Subcutaneous abdominal adipose tissue (tissue), 5 donors: Measurements from ENCODE around the gene CTPS1.

Source experiments
- H3K27ac ChIP-seq: one replicate; pipeline ENCODE4 v1.7.0; 2013; ENCODE audit warnings: low read depth, mild to moderate bottlenecking, inconsistent platforms, low read length, moderate library complexity
- H3K27me3 ChIP-seq, 5 donors: one replicate each; pipeline ENCODE4 v1.7.0; 2013; ENCODE audit warnings: low read length in 5 of 5, inconsistent platforms in 1 of 5; ENCODE audit not compliant: control insufficient read depth in 5 of 5, insufficient read depth in 4 of 5
- H3K36me3 ChIP-seq, 5 donors: one replicate each; pipeline ENCODE4 v1.7.0; 2013; ENCODE audit warnings: low read length in 5 of 5; ENCODE audit not compliant: control insufficient read depth in 5 of 5, insufficient read depth in 5 of 5
- H3K4me1 ChIP-seq, 5 donors: one replicate each; pipeline ENCODE4 v1.7.0; 2013; ENCODE audit warnings: low read length in 5 of 5, mild to moderate bottlenecking in 3 of 5, moderate library complexity in 1 of 5; ENCODE audit not compliant: control insufficient read depth in 5 of 5, insufficient read depth in 5 of 5
- H3K4me3 ChIP-seq, 5 donors: one replicate each; pipeline ENCODE4 v1.7.0; 2013; ENCODE audit warnings: low read length in 5 of 5, low read depth in 1 of 5
- H3K9ac ChIP-seq, 5 donors: one replicate each; pipeline ENCODE4 v1.7.0; 2013; ENCODE audit warnings: low read length in 5 of 5, mild to moderate bottlenecking in 4 of 5, moderate library complexity in 3 of 5
- H3K9me3 ChIP-seq, 5 donors: one replicate each; pipeline ENCODE4 v1.7.0; 2013; ENCODE audit warnings: low read length in 5 of 5; ENCODE audit not compliant: control insufficient read depth in 5 of 5
- donor health status: healthy.
- donor health status: healthy.
- donor health status: healthy.
- donor health status: healthy.
- donor health status: healthy.

Gene CTPS1

GRCh38 chr1:40944841-40945430, 34.6 kb upstream of the CTPS1 start:
- Histone ChIP-seq H3K4me3 (no peak overlapping the region), H3K9ac (peak overlapping the region in 2 of 5 donors; percentile 0 to 11), H3K36me3 (no peaks in the 10 kb centered on the region), H3K9me3 (peaks cover 0 to 7% (median 0%) of the 10 kb centered on the region in 5 donors), H3K27ac (peak overlapping the region; percentile 77), H3K27me3 (no peaks in the 10 kb centered on the region), H3K4me1 (peaks cover 0 to 23% (median 18%) of the 10 kb centered on the region in 5 donors)

GRCh38 chr1:40945491-40945973, 34.0 kb upstream of the CTPS1 start:
- no peak overlapping the region for H3K9ac ChIP-seq

DNA sequence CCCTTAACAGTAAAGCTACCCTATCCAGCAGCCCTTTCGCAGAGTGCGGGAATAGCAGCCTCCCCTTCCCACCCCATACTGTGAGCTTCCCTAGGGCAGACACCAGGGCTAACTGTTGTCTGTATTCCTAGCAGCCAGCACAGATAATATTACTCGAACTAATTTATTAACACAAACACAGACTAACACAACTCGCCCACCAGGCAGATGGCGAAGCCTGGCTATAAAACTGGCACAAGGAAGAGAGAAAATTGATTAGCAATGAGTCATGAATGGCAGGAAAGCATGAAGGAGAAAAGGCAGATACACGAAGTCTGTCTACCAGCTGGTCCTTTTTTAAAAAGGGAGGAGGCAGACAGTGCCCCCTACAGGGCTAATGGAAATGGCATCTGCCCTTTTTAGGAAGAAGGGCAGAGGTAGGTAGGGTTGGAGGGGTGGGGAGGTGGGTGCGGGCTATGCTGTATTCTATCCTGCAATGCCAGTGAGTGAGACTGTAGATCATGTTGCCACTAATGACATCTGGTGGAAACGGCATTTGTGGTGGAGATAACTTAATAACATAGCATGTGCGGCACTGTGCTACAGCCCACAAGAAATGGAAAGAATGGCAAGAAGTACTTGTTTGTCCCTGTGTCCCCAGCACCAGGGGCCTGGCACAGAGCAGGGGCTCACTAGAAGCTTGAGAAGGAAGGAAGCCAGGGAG, 30.6 kb upstream of the CTPS1 start:
- H3K4me3 ChIP-seq, result peak overlapping the region in 1 of 5 donors; percentile 22
- H3K27ac ChIP-seq, result no peak overlapping the region
- peaks cover 0 to 3% (median 0%) of the 10 kb centered on the region in 5 donors for H3K27me3 ChIP-seq
- H3K9ac ChIP-seq, result peak overlapping the region in 3 of 5 donors; percentile 4 to 56 (median 28)
- peaks cover 0 to 28% (median 20%) of the 10 kb centered on the region in 5 donors for H3K4me1 ChIP-seq
- peaks cover 0 to 7% (median 0%) of the 10 kb centered on the region in 5 donors for H3K9me3 ChIP-seq
- no peaks in the 10 kb centered on the region for H3K36me3 ChIP-seq

More at GRCh38 chr1:40945491-40945973, 34.0 kb upstream of the CTPS1 start:
- H3K27ac ChIP-seq, result peak overlapping the region; percentile 77
- H3K9me3 ChIP-seq, result peaks cover 0 to 7% (median 0%) of the 10 kb centered on the region in 5 donors
- H3K27me3 ChIP-seq, result no peaks in the 10 kb centered on the region
- no peak overlapping the region for H3K4me3 ChIP-seq
- H3K4me1 ChIP-seq, result peaks cover 0 to 23% (median 17%) of the 10 kb centered on the region in 5 donors
- H3K36me3 ChIP-seq, result no peaks in the 10 kb centered on the region

GRCh38 chr1:40949563-40949962, 29.9 kb upstream of the CTPS1 start:
- H3K9ac ChIP-seq, result no peak overlapping the region
- H3K27me3 ChIP-seq, result peaks cover 0 to 6% (median 3%) of the 10 kb centered on the region in 5 donors
- H3K4me3 ChIP-seq, result no peak overlapping the region
- no peak overlapping the region for H3K27ac ChIP-seq
- peaks cover 0 to 21% (median 17%) of the 10 kb centered on the region in 5 donors for H3K4me1 ChIP-seq
- no peaks in the 10 kb centered on the region for H3K36me3 ChIP-seq
- H3K9me3 ChIP-seq, result peaks cover 0 to 7% (median 0%) of the 10 kb centered on the region in 5 donors

GRCh38 chr1:40951943-40952743, 27.4 kb upstream of the CTPS1 start:
- Histone ChIP-seq H3K36me3 (no peaks in the 10 kb centered on the region), H3K9me3 (no peaks in the 10 kb centered on the region), H3K27ac (no peak overlapping the region), H3K4me3 (no peak overlapping the region), H3K27me3 (peaks cover 4 to 12% (median 7%) of the 10 kb centered on the region in 5 donors), H3K4me1 (peaks cover 0 to 14% (median 9%) of the 10 kb centered on the region in 5 donors), H3K9ac (no peak overlapping the region)

DNA sequence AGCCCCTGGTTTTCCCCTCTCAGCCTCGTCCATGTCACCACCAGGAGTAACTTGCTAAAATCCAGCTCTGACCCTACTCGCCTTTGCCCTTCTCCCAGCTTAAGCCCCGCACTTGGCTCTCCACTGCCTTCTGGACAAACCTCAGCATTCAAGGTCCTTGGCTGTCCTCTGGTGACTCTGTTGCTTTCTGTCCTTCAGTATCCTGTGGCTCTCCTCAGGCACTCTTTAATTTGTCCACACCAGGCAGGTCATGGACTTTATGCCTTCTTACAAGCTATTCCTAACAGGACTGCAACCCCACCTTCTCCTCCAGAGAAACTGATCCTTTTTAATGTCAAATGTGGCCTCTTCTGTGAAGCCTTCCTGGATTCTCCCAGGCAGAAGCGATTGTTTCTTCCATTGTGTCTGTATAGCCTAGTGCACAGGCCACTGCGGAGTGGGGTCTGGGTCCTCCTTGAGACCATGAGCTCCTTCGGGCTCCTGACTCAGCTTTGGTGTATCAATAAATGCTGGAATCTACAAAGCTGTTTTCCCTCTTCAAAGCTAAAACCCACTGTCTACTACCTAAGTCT, 26.7 kb upstream of the CTPS1 start:
- Histone ChIP-seq H3K4me3 (no peak overlapping the region), H3K9me3 (no peaks in the 10 kb centered on the region), H3K9ac (no peak overlapping the region)

DNA sequence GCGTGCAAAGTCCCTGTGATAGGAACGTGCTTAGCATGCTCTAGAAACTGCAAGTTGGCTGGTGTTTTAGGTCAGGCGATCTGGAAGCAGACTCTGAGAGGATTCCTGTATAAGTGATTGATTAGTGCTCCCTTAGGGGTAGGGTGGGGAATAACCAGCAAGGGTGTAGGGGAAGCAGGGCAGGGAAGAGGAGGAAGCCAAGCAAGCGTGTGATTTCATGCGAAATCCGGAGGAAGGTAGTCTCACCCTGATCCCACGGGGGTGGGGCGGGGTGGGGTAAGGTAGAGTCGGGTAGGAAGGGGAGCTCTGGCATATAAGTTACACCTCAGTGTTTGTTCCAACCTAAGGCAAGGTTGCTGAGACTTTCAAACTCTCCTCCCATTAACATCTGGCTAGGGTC, 24.9 kb upstream of the CTPS1 start:
- Histone ChIP-seq H3K36me3 (no peaks in the 10 kb centered on the region), H3K27ac (no peak overlapping the region), H3K9ac (no peak overlapping the region), H3K4me3 (no peak overlapping the region), H3K27me3 (peaks cover 4 to 12% (median 7%) of the 10 kb centered on the region in 5 donors), H3K4me1 (peaks cover 0 to 6% (median 3%) of the 10 kb centered on the region in 5 donors), H3K9me3 (peaks cover 0 to 2% (median 0%) of the 10 kb centered on the region in 5 donors)

More for the DNA sequence above, 26.7 kb upstream of the CTPS1 start:
- Histone ChIP-seq H3K27me3 (peaks cover 4 to 12% (median 7%) of the 10 kb centered on the region in 5 donors), H3K4me1 (peaks cover 0 to 14% (median 9%) of the 10 kb centered on the region in 5 donors), H3K36me3 (no peaks in the 10 kb centered on the region), H3K27ac (no peak overlapping the region)

GRCh38 chr1:40955266-40955665, 24.2 kb upstream of the CTPS1 start:
- no peak overlapping the region for H3K9ac ChIP-seq
- no peaks in the 10 kb centered on the region for H3K36me3 ChIP-seq
- peaks cover 4 to 12% (median 7%) of the 10 kb centered on the region in 5 donors for H3K27me3 ChIP-seq
- H3K4me1 ChIP-seq, result peaks cover 0 to 6% (median 3%) of the 10 kb centered on the region in 5 donors
- H3K9me3 ChIP-seq, result peaks cover 0 to 2% (median 0%) of the 10 kb centered on the region in 5 donors
- no peak overlapping the region for H3K4me3 ChIP-seq
- H3K27ac ChIP-seq, result no peak overlapping the region

DNA sequence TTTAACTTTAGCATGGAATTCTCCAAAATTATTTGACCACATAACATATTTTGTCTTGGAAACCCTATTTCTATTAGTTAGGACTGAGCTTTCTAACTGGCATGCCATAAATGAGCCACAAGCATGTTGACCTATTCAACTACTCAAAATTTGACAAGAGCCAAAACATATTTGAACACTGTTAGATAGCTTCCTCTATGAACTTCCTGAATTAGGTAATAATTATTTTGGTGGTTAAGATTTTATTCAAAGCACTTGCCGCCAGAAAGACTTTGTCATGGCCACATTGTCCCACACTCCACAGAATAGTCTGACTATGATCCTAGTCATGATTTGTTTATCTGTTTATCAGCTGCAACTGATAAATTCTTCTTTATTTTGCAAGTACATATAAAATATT, 23.1 kb upstream of the CTPS1 start:
- H3K4me1 ChIP-seq, result peaks cover 0 to 6% (median 3%) of the 10 kb centered on the region in 5 donors
- peaks cover 4 to 12% (median 7%) of the 10 kb centered on the region in 5 donors for H3K27me3 ChIP-seq
- H3K4me3 ChIP-seq, result no peak overlapping the region
- no peaks in the 10 kb centered on the region for H3K36me3 ChIP-seq
- H3K27ac ChIP-seq, result no peak overlapping the region
- H3K9ac ChIP-seq, result no peak overlapping the region
- peaks cover 0 to 2% (median 0%) of the 10 kb centered on the region in 5 donors for H3K9me3 ChIP-seq
